ENCODE measurements around the gene SLC45A2.
A peak's percentile ranks its signal among the peaks of the same experiment; 100 is the strongest.
"Not testable (repeated sequence)": the region's sequence is repeated elsewhere in the genome, so short reads cannot be mapped to it uniquely, and the experiment has no call there.

Gene SLC45A2

GRCh38 chr5:33984671-33985124, at the start of gene SLC45A2:
Gene SLC45A2, minus strand, starts transcription at chr5:33984693. Its CDS starts 110 bp downstream, at chr5:33984583.
- DNase-seq (ENCODE audit: low read depth), result no peak

- DNase-seq (ENCODE audit: low read depth), result no peak
Observed at GRCh38 chr5:34031966-34032365, 47.5 kb upstream of the SLC45A2 start.

GRCh38 chr5:34031117-34031516, 46.6 kb upstream of the SLC45A2 start:
- DNase-seq (ENCODE audit: low read depth), result no peak

GRCh38 chr5:34030585-34030984, 46.1 kb upstream of the SLC45A2 start:
- not testable (repeated sequence) for DNase-seq (ENCODE audit: low read depth)

- DNase-seq (ENCODE audit: low read depth), result no peak
Observed at GRCh38 chr5:34030048-34030447, 45.6 kb upstream of the SLC45A2 start.

- DNase-seq (ENCODE audit: low read depth), result no peak
Observed at GRCh38 chr5:34028349-34028748, 43.9 kb upstream of the SLC45A2 start.

GRCh38 chr5:34026089-34026761, 41.7 kb upstream of the SLC45A2 start:
- DNase-seq (ENCODE audit: low read depth), result no peak

GRCh38 chr5:34022121-34022705, 37.7 kb upstream of the SLC45A2 start:
- DNase-seq (ENCODE audit: low read depth), result no peak

- no peak for DNase-seq (ENCODE audit: low read depth)
Observed at GRCh38 chr5:34021334-34021733, 36.8 kb upstream of the SLC45A2 start.

- no peak for DNase-seq (ENCODE audit: low read depth)
Observed at GRCh38 chr5:34020726-34021125, 36.2 kb upstream of the SLC45A2 start.

- no peak for DNase-seq (ENCODE audit: low read depth)
Observed at GRCh38 chr5:34017254-34017653, 32.8 kb upstream of the SLC45A2 start.

- DNase-seq (ENCODE audit: low read depth), result no peak
Observed at GRCh38 chr5:34016750-34017149, 32.3 kb upstream of the SLC45A2 start.

- DNase-seq (ENCODE audit: low read depth), result no peak
Observed at GRCh38 chr5:34016222-34016621, 31.7 kb upstream of the SLC45A2 start.

- DNase-seq (ENCODE audit: low read depth), result no peak
Observed at GRCh38 chr5:34015120-34015822, 30.8 kb upstream of the SLC45A2 start.

- no peak for DNase-seq (ENCODE audit: low read depth)
Observed at GRCh38 chr5:34014626-34015025, 30.1 kb upstream of the SLC45A2 start.

- DNase-seq (ENCODE audit: low read depth), result no peak
Observed at GRCh38 chr5:34013547-34013946, 29.1 kb upstream of the SLC45A2 start.

- no peak for DNase-seq (ENCODE audit: low read depth)
Observed at GRCh38 chr5:34012791-34013190, 28.3 kb upstream of the SLC45A2 start.

- DNase-seq (ENCODE audit: low read depth), result no peak
Observed at GRCh38 chr5:34011536-34011935, 27.0 kb upstream of the SLC45A2 start.

GRCh38 chr5:34010146-34010545, 25.7 kb upstream of the SLC45A2 start:
- not testable (repeated sequence) for DNase-seq (ENCODE audit: low read depth)

GRCh38 chr5:34009610-34010009, 25.1 kb upstream of the SLC45A2 start:
- no peak for DNase-seq (ENCODE audit: low read depth)

- no peak for DNase-seq (ENCODE audit: low read depth)
Observed at GRCh38 chr5:34008802-34009201, 24.3 kb upstream of the SLC45A2 start.

- peak; percentile 91 for DNase-seq (ENCODE audit: low read depth)
Observed at GRCh38 chr5:34007621-34008600, 23.4 kb upstream of the SLC45A2 start, which contains the start of gene AMACR. Gene AMACR, minus strand, starts transcription at chr5:34008050. Its CDS starts 31 bp downstream, at chr5:34008019.

All from HS-27A (cell line).